Medulla oblongata (tissue), 1 donor: ENCODE data around the gene DSN1.
"Not testable (repeated sequence)": the region's sequence is repeated elsewhere in the genome, so short reads cannot be mapped to it uniquely, and the experiment has no call there.

ENCODE experiments used
- DNase-seq: peaks from one replicate; pipeline ENCODE4 v3.0.0-alpha.2; 2015; ENCODE audit errors: extremely low spot score

DSN1 gene

GRCh38 chr20:36773597-36774390 lies at the start of gene DSN1:
Gene DSN1 (minus strand): TSS chr20:36773763. CDS start chr20:36771458, 2,305 bp downstream.
- peak; percentile 94 for DNase-seq

GRCh38 chr20:36823121-36823520 lies 49.6 kb upstream of the DSN1 start:
- no peak for DNase-seq

- no peak for DNase-seq
These were observed 48.4 kb upstream of the DSN1 start for GRCh38 chr20:36821964-36822437.

DNA sequence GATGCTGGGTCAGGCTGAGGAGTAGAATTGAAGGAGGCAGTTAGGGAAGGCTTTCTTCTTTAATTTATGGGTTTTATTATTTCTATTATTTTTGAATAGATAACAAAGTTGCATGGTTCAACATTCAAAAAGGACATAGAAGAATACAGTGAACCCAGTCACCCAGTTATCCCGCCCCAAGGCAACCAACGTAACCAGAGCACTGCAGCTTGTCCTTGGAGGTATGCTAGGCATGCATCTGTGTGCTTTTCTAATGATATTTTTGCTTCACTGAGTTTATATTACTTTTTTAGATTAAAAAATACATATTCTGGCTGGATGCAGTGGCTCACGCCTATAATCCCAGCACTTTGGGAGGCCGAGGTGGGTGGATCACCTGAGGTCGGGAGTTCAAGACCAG lies 47.4 kb upstream of the DSN1 start:
- DNase-seq, result no peak

- DNase-seq, result no peak
These were observed 46.5 kb upstream of the DSN1 start for GRCh38 chr20:36820073-36820472.

DNA sequence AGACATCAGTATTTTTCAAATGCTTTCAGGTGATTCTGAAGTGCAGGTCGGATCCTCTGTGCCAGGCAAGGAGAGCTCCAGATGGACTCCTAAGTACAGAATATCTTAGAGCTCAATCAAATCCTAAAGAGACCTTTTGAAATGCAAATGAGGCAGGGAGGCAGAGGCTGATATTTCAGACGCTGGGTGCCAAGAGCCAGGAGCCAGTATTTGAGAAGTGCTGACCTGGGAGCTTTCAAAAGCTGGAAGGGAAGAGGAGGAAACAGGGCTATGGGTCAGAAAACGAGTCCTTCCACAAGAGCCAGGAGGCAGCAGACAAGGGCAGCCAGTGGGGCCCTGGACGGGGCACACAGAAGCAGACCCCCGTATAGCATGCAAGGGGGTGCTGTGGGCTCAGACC lies 46.1 kb upstream of the DSN1 start:
- DNase-seq, result peak; percentile 36

- DNase-seq, result no peak
These were observed 45.3 kb upstream of the DSN1 start for GRCh38 chr20:36818861-36819260.

GRCh38 chr20:36818185-36818584 lies 44.6 kb upstream of the DSN1 start:
- no peak for DNase-seq

DNA sequence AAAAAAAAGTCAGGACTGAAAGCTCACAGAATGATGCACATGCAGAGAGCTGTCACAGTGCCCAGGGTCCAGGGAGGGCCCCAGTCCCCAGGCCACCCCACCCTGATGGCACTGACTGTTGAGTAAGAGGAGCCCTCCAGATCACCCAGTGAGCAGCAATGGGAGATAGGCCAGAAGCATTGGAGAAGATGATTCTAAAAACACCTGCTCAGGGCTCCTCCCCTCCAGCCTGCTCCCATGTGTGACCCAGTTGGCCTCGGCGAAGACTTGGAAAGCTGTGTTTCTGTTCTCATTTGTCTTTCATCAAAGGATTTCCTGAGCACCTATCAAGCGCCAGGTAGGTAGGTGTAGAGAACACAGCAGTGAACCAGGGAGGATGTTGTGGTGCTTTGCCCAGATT lies 43.9 kb upstream of the DSN1 start:
- no peak for DNase-seq

DNA sequence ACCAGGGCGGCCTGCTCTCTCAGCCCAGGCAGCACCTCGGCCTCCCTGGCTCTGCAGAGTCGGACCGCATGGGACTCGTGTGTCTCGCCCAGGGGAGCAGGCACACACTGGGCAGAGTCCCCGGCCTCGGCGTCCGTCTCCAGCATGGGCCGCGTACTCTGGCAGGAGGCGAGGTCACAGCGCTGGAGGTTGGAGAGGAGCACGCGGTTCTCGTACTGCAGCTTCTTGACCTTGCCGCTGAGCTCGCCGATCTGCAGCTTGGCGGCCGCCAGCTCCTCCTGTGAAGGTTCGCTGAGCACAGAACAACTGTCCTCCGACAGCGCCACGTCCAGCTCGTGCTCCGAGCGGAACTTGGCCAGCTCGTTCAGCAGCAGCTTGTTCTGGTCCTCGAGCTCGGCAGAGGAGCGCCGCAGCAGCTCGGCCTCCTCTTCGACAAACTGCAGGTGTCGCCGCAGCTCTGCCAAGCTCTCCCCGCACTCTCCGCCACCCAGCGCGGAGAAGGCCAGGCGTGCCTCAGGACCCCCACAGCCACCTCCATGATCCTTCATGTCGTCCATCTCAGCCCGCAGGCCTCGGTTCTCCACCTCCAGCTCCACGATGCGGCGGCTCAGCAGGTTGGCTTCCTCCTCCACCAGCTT lies 42.0 kb upstream of the DSN1 start:
- DNase-seq, result no peak

DNA sequence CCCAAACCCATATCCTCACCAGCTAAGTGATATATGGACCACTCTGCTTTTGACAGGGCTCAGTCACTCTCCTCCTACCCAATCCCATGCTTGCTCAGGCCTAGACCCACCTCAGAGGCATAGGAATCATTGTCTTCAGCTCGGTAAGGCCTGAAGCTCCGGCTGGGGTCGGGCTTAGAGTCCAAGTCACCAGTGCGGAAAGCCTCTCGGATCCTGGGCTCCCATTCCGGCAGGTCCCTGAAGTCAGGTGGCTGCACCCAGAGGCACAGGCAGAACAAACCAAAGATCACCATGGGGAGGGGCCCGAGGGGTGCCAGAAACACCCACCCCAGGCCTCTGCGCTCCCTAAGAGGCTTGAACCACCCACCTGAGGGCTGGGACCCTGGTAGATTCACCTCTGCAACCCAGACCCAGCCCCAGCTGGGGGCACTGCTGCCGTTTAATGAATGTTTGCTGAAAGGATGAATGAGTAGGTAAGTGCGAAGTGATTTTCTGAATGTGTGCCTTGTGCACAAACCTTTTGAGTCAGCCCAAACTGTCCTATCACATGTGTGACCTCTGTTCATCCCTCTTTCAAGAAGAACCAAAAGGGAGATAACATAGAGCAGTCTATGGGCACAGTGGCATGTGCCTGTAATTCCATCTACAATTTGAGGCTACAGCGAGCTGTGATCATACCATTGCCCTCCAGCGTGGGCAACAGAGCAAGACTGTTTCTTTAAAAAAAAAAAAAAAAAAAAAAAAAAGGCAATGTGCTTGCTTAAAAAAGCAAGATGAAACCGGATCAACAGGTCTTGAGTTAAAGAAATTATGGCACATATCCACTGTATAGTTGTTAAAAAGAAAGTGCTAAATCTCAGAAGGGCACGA lies 39.3 kb upstream of the DSN1 start:
- DNase-seq, result no peak

- peak; percentile 38 for DNase-seq
These were observed 35.0 kb upstream of the DSN1 start for GRCh38 chr20:36808317-36809257.

DNA sequence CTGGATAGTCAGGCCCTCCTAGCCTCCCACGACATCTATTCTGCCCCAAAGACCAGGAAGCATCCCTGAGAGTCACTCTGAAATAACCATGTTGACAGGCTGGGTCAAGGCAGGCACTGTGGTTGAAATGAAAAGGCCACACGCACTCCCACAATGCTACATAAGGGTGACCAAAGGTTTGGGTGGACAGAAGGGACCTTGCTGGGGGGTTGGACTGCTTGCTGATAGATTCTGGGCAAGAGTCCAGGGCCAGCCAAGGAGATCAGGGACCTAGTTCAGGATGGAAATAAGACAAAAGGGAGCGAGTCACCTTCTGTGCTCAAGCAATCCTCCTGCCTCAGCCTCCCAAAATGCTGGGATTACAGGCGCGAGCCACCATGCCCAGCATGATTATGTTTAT lies 32.5 kb upstream of the DSN1 start:
- no peak for DNase-seq

GRCh38 chr20:36805396-36805795 lies 31.8 kb upstream of the DSN1 start:
- no peak for DNase-seq

GRCh38 chr20:36804425-36804824 lies 30.9 kb upstream of the DSN1 start:
- no peak for DNase-seq

- DNase-seq, result no peak
These were observed 29.0 kb upstream of the DSN1 start for GRCh38 chr20:36802326-36803222.

DNA sequence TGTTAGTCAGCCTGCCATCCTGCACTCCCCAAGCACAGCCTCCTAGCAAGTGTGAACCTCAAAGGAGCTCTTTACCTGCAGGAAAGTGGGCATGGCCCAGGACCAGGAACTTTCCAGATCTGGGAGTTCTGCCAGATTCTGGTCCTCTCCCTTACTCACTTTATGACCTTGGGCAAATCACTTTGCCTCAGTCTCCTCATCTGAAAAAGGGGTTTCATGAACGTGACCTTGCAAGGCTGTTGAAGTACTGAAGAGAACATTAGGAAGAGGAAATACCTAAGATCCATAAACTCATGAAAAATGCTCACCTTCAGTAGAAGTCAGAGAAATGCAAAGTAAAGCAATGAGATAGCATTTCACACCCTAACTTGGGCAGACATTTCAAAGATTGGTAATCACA lies 26.8 kb upstream of the DSN1 start:
- DNase-seq, result no peak

- DNase-seq, result not testable (repeated sequence)
These were observed 25.8 kb upstream of the DSN1 start for GRCh38 chr20:36799313-36799712.

- DNase-seq, result no peak
These were observed 23.3 kb upstream of the DSN1 start for GRCh38 chr20:36796875-36797274.

GRCh38 chr20:36796117-36796516 lies 22.6 kb upstream of the DSN1 start:
- no peak for DNase-seq
